K562 (cell line): ENCODE measurements around the gene P4HB. TPM values are rescaled to one million over a fixed set of nuclear protein-coding genes. Genes with fewer than 3 reads are reported as not detected.

Source experiments
- ATF1 ChIP-seq, 2 experiments: fragments of 450-650 bp in 1 of 2; IDR thresholded peaks; 2 replicates each; pipeline ENCODE4 v1.6.1; 2016; ENCODE audit warnings: missing compliant biosample characterization in 1 of 2, missing genetic modification characterization in 1 of 2
- FOXO4 ChIP-seq: fragments of 450-650 bp; formaldehyde crosslinking; IDR thresholded peaks from 2 replicates; pipeline ENCODE4 v1.4.0; 2020; ENCODE audit warnings: mild to moderate bottlenecking, moderate library complexity
- HMG20A ChIP-seq: fragments of 450-650 bp; formaldehyde crosslinking; conservative IDR thresholded peaks from 2 replicates; pipeline ENCODE4 v1.4.0; 2020; ENCODE audit warnings: mild to moderate bottlenecking, mixed read lengths
- KLF16 ChIP-seq: IDR thresholded peaks from 2 replicates; pipeline ENCODE4 v1.6.1; 2016; ENCODE audit warnings: antibody characterized with exemption
- L3MBTL2 ChIP-seq: fragments of 450-650 bp; IDR thresholded peaks from 2 replicates; pipeline ENCODE4 v1.6.1; 2016; ENCODE audit warnings: mild to moderate bottlenecking, moderate library complexity
- MAFK ChIP-seq: IDR thresholded peaks from 2 replicates; pipeline ENCODE4 v1.6.1; 2011; ENCODE audit warnings: low read length, improper control_type of control experiment
- NFIX ChIP-seq: fragments of 250-450 bp; sonication (Bioruptor Pico); IDR thresholded peaks from 2 replicates; pipeline ENCODE4 v1.4.0; 2020; ENCODE audit warnings: low read depth, mild to moderate bottlenecking, moderate library complexity
- POLR3A ChIP-seq: IDR thresholded peaks from 2 replicates; pipeline ENCODE4 v1.6.1; 2011; ENCODE audit warnings: borderline replicate concordance, mild to moderate bottlenecking, moderate library complexity; ENCODE audit not compliant: insufficient read length, insufficient read depth; ENCODE audit errors: extremely low read depth
- SAFB ChIP-seq: fragments of 200-400 bp; formaldehyde crosslinking; IDR thresholded peaks from 2 replicates; pipeline ENCODE4 v1.6.1; 2017; ENCODE audit warnings: low read depth, low read length, borderline replicate concordance
- SETDB1 ChIP-seq: IDR thresholded peaks from one replicate; pipeline ENCODE4 v1.6.1; 2012; ENCODE audit warnings: low read length, control low read depth, inconsistent platforms
- TAL1 ChIP-seq: fragments of 450-650 bp; IDR thresholded peaks from 2 replicates; pipeline ENCODE4 v1.6.1; 2016; ENCODE audit warnings: mild to moderate bottlenecking
- ZBTB17 ChIP-seq: fragments of 450-650 bp; formaldehyde crosslinking; IDR thresholded peaks from 2 replicates; pipeline ENCODE4 v1.4.0; 2020; ENCODE audit warnings: mild to moderate bottlenecking
- ZBTB7A ChIP-seq: IDR thresholded peaks from 2 replicates; pipeline ENCODE4 v1.6.1; 2011; ENCODE audit warnings: low read depth, mild to moderate bottlenecking, low read length, moderate library complexity, borderline replicate concordance; ENCODE audit not compliant: control insufficient read depth
- ZKSCAN3 ChIP-seq: fragments of 250-450 bp; sonication (Bioruptor Pico); IDR thresholded peaks from 2 replicates; pipeline ENCODE4 v1.4.0; 2020
- ZNF124 ChIP-seq: sonication (generic); formaldehyde crosslinking; IDR thresholded peaks from 2 replicates; pipeline ENCODE4 v1.8.1; 2022; ENCODE audit warnings: missing genetic modification reagents
- ZNF143 ChIP-seq: sonication (generic); formaldehyde crosslinking; IDR thresholded peaks from 2 replicates; pipeline ENCODE4 v1.9.0; 2022; ENCODE audit warnings: mild to moderate bottlenecking, missing genetic modification reagents
- ZZZ3 ChIP-seq: fragments of 450-650 bp; IDR thresholded peaks from 2 replicates; pipeline ENCODE4 v1.6.1; 2016; ENCODE audit warnings: antibody characterized with exemption, mild to moderate bottlenecking, moderate library complexity
- polyA plus RNA-seq, 8 experiments: library from polyadenylated mRNA; depleted of rRNA in 4 of 8; stranded (reverse) in 5 of 8; unstranded in 3 of 8; fragments of >200 nt; fragmentation: Nextera tagmentation in 2 of 8; fragmentation: Illumina TruSeq in 1 of 8; extraction: Ambion mirVana in 2 of 8; extraction: Trizol in 1 of 8; gene quantifications; 2 replicates each; pipeline versions ENCODE4 v1.2.1 to v1.2.3, GENCODE V29; 2011 to 2014; ENCODE audit warnings: inconsistent platforms in 1 of 8, missing spikeins in 1 of 8
- total RNA-seq, 7 experiments: library from RNA; depleted of rRNA in 6 of 7; stranded (reverse); fragments of >200 nt in 6 of 7; fragmentation: Illumina TruSeq in 2 of 7; extraction: Trizol in 2 of 7; gene quantifications; 2 replicates each; pipeline versions ENCODE4 v1.2.1 to v1.2.3, GENCODE V29; 2011 to 2021; ENCODE audit warnings: low replicate concordance in 1 of 7
- TF ChIP-seq, protein P1 (sequence below): fragments of 450-650 bp; formaldehyde crosslinking; conservative IDR thresholded peaks from 2 replicates; pipeline ENCODE4 v1.4.0; 2022; ENCODE audit warnings: mild to moderate bottlenecking, missing genetic modification characterization
- TF ChIP-seq, protein P2 (sequence below): fragments of 450-650 bp; formaldehyde crosslinking; IDR thresholded peaks from 2 replicates; pipeline ENCODE4 v1.4.0; 2020; ENCODE audit warnings: mild to moderate bottlenecking, moderate library complexity
- TF ChIP-seq, protein P3 (sequence below): sonication (generic); formaldehyde crosslinking; IDR thresholded peaks from 2 replicates; pipeline ENCODE4 v1.8.0; 2022; ENCODE audit warnings: missing genetic modification reagents, mild to moderate bottlenecking, moderate library complexity, borderline replicate concordance
- TF ChIP-seq, protein P4 (sequence below): fragments of 250-450 bp; sonication (Bioruptor Pico); IDR thresholded peaks from 2 replicates; pipeline ENCODE4 v1.9.0; 2021; ENCODE audit warnings: mild to moderate bottlenecking, inconsistent platforms

The P4HB gene
- total and polyA plus RNA-seq, 9 of the 15 experiments (the other 6 are each of a cell fraction or from before 2014, with no cell fraction given), result 4.4 to 645 (median 325) TPM

DNA sequence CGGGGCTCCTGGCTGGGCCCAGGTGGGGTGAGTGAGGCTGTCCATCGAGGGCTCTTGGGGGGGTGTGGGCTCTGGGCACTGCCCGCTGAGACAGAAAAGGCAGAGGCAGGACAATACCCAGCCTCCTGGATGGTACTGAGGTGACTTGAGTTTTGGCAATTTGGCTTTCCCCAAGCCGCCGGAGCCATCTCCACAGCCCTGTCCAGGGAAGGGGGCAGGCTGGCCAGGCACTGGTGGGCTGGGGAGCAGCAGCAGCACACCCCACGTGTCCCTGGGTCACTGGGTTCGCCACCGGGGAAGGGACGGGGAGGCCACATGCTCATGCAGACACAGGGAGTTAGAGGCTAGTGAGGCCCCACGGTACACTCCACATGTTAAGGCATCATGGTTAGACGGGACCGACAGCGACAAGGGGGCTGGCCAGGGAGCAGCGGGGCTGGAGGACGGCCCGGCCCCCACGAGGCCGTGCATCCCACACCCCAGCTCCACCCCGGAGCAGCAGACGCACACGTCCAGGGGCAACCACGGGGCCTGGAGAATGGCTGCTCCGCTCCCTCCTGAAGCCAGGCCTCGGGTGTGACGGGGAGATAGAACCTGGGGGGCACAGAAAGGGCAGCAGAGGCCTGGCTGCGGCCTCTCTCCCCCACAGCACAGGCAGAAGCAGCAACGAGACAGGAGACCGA, 7.8 kb upstream of the P4HB start (continued):
- no peak for TF ChIP-seq ATF1 (CRISPR knock-in tag; IDR thresholded peaks at IDR 0.05)
- TF ChIP-seq ATF1 (tag; IDR thresholded peaks at IDR 0.05), result 0 out of 2 replicates have a peak, but pooled peaks have one; percentile 15
- TF ChIP-seq POLR3A, result no peak
- TF ChIP-seq KLF16, result no peak
- no peak for TF ChIP-seq HMG20A
- 0 out of 2 replicates have a peak, but pooled peaks have one; percentile 83 for TF ChIP-seq ZBTB7A
- peak; percentile 18 for TF ChIP-seq SETDB1
- TF ChIP-seq NFIX (CRISPR knock-in tag), result no peak
- TF ChIP-seq ZZZ3, result no peak
- TF ChIP-seq, protein P1, sequence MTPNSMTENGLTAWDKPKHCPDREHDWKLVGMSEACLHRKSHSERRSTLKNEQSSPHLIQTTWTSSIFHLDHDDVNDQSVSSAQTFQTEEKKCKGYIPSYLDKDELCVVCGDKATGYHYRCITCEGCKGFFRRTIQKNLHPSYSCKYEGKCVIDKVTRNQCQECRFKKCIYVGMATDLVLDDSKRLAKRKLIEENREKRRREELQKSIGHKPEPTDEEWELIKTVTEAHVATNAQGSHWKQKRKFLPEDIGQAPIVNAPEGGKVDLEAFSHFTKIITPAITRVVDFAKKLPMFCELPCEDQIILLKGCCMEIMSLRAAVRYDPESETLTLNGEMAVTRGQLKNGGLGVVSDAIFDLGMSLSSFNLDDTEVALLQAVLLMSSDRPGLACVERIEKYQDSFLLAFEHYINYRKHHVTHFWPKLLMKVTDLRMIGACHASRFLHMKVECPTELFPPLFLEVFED, result no peak
- 0 out of 2 replicates have a peak, but pooled peaks have one; percentile 48 for TF ChIP-seq ZNF143 (CRISPR knock-in tag)
- peak; percentile 80 for TF ChIP-seq ZBTB17 (CRISPR knock-in tag)
- 0 out of 2 replicates have a peak, but pooled peaks have one; percentile 31 for TF ChIP-seq L3MBTL2
- TF ChIP-seq FOXO4, result peak; percentile 65
- no peak for TF ChIP-seq MAFK
- no peak for TF ChIP-seq ZNF124 (CRISPR knock-in tag)
- TF ChIP-seq ZKSCAN3 (CRISPR knock-in tag), result no peak
- 0 out of 2 replicates have a peak, but pooled peaks have one; percentile 25 for TF ChIP-seq SAFB
- TF ChIP-seq, protein P2, sequence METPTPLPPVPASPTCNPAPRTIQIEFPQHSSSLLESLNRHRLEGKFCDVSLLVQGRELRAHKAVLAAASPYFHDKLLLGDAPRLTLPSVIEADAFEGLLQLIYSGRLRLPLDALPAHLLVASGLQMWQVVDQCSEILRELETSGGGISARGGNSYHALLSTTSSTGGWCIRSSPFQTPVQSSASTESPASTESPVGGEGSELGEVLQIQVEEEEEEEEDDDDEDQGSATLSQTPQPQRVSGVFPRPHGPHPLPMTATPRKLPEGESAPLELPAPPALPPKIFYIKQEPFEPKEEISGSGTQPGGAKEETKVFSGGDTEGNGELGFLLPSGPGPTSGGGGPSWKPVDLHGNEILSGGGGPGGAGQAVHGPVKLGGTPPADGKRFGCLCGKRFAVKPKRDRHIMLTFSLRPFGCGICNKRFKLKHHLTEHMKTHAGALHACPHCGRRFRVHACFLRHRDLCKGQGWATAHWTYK (CRISPR knock-in tag), result peak; percentile 76; the same call in 1 of the 2 replicates
- peak; percentile 30; the same call in 1 of the 2 replicates for TF ChIP-seq TAL1
- TF ChIP-seq, protein P3, sequence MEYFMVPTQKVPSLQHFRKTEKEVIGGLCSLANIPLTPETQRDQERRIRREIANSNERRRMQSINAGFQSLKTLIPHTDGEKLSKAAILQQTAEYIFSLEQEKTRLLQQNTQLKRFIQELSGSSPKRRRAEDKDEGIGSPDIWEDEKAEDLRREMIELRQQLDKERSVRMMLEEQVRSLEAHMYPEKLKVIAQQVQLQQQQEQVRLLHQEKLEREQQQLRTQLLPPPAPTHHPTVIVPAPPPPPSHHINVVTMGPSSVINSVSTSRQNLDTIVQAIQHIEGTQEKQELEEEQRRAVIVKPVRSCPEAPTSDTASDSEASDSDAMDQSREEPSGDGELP (CRISPR knock-in tag), result peak; percentile 23; the same call in 1 of the 2 replicates
- TF ChIP-seq, protein P4, sequence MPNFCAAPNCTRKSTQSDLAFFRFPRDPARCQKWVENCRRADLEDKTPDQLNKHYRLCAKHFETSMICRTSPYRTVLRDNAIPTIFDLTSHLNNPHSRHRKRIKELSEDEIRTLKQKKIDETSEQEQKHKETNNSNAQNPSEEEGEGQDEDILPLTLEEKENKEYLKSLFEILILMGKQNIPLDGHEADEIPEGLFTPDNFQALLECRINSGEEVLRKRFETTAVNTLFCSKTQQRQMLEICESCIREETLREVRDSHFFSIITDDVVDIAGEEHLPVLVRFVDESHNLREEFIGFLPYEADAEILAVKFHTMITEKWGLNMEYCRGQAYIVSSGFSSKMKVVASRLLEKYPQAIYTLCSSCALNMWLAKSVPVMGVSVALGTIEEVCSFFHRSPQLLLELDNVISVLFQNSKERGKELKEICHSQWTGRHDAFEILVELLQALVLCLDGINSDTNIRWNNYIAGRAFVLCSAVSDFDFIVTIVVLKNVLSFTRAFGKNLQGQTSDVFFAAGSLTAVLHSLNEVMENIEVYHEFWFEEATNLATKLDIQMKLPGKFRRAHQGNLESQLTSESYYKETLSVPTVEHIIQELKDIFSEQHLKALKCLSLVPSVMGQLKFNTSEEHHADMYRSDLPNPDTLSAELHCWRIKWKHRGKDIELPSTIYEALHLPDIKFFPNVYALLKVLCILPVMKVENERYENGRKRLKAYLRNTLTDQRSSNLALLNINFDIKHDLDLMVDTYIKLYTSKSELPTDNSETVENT, result 0 out of 2 replicates have a peak, but pooled peaks have one; percentile 9
